Hair follicular keratinocyte (primary cell): ENCODE measurements around the gene NEMP1. TPM values are rescaled to one million over a fixed set of nuclear protein-coding genes. Genes with fewer than 3 reads are reported as not detected.

Source experiments
- total RNA-seq: library from RNA; depleted of rRNA; stranded (reverse); fragments of >200 nt; gene quantifications from 2 replicates; pipeline ENCODE4 v1.2.3, GENCODE V29; 2015

Gene NEMP1, protein sequence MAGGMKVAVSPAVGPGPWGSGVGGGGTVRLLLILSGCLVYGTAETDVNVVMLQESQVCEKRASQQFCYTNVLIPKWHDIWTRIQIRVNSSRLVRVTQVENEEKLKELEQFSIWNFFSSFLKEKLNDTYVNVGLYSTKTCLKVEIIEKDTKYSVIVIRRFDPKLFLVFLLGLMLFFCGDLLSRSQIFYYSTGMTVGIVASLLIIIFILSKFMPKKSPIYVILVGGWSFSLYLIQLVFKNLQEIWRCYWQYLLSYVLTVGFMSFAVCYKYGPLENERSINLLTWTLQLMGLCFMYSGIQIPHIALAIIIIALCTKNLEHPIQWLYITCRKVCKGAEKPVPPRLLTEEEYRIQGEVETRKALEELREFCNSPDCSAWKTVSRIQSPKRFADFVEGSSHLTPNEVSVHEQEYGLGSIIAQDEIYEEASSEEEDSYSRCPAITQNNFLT
- total RNA-seq: 6.0 and 10.9 TPM in 2 replicates

DNA sequence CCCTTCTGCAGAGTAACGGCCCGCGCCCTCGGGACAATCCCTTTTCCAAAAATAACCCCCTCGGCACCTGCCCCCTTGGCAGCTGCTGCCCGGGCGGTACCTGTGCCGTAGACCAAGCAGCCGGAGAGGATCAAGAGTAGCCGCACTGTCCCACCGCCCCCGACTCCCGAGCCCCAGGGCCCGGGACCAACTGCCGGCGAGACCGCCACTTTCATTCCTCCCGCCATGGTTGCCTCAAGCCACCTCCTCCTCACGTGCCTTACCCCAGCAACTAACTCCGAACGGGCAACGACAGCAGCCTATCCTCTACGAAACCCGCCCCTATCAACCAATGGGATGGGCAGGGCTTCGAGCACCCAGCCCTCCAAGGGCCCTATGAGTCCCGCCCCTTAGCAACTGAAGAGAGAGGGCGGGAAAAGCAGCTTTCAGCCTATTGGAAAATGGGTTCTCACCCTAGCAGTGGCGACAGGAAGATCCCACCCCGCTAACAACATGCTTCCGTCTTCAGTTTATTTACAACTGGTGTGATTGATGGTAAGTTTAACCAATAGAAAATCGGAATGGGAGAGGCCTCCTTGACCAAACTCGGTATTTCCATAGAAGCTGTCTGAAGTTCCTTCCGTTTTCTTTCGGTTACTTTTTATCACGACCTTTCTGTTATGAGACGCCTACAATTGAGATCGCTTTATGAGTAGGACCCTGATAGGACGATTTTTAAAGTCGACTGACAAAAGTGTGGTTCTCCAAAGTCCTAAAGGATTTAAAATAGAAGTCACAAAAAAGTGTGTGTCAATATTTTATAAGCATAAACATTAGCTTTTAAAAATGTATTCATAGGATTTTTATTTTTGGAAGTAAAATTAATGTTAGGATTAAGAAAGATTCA is at the start of gene NEMP1:
TSS of gene NEMP1 (minus strand) at position 273 of the 886 bp plus-strand sequence. CDS start at position 227, 46 bp downstream.

DNA sequence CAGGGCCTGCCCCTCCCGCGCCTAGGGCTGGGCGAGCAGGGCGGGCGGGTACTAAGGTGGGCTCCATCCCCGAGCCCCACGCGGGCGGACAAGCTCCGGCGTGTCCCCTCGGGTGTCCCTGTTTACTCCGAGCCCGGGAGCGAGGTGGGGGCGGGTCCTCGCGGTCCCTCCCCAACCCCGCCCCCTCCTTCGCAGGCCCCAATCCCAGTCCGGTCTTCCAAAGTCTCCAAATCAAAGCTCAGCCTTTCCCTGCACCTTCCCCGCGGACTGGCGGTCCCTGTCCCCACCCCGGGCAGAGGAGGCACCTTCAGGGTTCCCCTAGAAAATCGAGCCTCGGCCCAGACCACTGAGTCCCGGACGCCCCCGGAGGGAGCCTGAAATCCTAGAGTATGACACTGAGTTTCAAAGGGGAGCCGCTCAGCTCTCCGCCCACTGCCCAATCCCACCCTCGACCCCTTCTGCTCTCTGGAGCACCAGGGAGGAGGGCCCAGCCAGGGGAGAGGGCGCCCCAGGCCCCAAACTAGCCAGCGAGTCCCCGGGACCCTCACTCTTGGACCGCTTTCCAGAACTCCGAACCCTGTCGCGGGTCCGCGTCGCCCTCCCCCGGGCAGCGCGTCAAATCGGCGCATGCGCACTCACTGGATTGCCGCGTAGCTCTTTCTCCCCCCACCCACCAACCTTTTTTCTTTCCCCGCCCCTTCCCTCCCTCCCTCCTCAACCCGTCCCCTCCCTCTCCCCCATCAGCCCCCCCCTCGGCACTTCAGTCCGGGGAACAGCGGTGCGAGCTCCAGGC is 49.3 kb upstream of the NEMP1 start, which contains the start of gene LRP1:
TSS of gene LRP1 (plus strand) at position 758 of the 793 bp plus-strand sequence. CDS start 482 bp downstream, outside the sequence.

DNA sequence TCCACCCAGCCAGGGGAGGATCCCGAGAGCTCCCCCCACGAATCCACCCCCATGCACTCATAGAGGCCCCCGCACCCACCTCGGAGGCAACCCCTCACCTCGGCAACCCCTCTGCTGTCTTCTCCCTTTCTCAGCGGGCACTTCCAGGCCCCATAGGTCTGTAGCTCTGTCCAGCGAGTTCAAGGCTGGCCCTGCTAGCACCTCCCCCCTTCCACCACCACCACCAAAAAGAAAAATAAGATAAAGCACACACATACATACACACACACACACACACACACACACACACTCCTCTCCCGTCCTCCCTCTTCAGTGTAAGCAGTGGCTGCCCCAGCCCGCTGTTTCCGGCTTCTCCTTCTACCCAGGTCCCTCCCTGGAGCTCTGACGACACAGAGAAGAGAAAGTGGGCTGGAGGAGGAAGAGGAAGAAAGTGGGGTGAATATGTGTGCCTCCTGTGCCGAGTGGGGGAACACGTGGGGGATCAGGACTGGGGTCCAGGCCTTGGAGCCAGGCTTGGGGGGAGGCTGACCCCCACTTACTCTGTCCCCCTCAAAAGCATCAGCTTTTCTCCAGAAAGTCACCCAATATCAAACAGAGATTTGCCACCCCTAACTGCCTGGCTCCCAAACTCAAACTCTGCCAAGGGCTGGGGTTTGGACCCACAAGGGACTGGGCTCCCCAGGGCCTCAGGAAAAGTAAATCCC is 32.6 kb upstream of the NEMP1 start, which contains the start of gene STAT6:
TSS of gene STAT6 (minus strand) at position 332 of the 704 bp plus-strand sequence. CDS start 3,084 bp downstream, outside the sequence.

DNA sequence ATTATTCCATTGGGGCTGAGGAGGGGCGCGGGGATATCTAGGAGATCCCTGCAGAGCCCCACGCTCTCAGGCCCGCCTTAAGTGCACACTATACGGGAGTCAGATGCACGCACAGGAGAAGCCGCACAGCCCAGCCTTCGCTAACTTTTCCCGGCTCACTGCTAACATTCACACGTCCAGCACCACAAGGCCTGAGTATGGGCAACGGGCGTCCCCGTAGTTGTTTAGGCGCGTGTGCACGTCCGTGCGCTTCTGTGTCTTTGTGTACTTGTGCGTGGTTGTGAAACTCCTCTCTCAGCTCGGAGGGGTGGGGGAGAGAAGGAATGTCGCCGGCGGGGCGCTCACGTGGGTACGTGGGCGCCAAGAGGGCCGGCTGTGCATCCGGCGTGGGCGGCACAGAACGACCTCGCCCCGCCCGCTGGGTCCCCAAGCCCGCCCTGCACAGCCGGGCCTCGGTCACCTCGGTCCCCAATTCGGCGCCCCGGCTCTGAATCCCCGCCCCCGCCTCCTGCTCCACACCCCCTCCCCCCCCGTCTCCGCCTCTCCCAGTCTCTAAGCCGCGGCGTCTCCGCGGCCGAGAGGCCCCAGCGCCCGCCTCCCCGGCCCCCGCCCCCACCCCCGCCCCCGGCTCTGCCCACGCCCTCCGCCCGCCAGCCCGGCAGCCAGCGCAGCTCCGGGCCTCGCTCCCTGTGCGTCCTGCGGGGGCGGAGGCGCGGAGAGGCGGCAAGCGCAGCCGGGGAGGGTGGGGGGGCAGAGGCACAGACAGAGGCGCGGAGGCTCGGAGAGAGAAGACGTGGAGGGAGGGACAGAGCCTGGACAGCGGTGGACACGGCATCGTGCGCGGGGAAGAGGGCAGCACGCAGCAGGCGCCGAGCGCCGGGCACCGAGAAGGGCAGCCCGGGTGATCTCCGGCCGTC is 10.0 kb upstream of the NEMP1 start, which contains the start of gene NAB2:
TSS of gene NAB2 (plus strand) at position 761 of the 917 bp plus-strand sequence. CDS start 158 bp downstream, outside the sequence.

DNA sequence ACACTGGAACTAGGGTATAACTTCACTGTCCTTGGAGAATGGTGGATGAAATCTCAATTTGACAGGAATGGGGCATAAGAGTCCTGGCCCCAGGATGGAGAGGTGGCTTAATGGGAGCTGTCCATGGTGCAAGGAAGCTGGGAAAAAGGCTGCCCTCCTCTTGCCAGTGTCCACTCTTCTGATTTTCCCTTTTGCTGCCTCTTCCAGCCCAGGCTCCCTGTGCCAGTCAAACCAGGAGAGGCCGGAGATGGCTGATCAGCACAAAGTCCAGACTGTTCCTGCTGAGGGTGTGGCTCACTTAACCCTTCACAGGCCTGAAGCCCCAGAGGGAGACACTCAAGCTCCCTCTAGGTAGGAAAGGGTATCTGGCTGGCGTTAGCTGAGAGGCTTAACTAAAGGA is 28.7 kb downstream of the NEMP1 start, which contains the start of gene MYO1A:
TSS of gene MYO1A (minus strand) at position 240 of the 400 bp plus-strand sequence. CDS start 1,806 bp downstream, outside the sequence.

DNA sequence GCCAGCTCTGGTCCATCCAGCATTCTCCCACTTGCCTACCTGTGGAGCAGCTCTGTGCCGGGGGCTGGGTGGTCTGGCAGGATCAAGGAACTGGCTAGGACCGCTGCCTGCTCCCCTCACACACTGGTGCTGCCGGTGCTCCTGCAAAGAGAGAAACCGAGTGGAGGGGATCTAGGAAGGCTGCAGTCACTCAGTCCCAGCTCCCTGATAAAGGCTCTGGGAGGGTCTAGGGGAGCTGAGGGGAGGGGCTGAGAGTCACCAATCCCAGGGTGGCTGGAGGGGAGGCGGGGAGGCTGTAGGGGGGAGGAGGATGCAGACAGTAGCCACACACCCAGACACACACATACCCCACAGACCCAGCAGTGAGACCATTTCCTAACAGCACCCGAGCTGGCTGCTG is 62.2 kb downstream of the NEMP1 start, which contains the start of gene TAC3:
TSS of gene TAC3 (minus strand) at position 182 of the 400 bp plus-strand sequence. CDS start 732 bp downstream, outside the sequence.

DNA sequence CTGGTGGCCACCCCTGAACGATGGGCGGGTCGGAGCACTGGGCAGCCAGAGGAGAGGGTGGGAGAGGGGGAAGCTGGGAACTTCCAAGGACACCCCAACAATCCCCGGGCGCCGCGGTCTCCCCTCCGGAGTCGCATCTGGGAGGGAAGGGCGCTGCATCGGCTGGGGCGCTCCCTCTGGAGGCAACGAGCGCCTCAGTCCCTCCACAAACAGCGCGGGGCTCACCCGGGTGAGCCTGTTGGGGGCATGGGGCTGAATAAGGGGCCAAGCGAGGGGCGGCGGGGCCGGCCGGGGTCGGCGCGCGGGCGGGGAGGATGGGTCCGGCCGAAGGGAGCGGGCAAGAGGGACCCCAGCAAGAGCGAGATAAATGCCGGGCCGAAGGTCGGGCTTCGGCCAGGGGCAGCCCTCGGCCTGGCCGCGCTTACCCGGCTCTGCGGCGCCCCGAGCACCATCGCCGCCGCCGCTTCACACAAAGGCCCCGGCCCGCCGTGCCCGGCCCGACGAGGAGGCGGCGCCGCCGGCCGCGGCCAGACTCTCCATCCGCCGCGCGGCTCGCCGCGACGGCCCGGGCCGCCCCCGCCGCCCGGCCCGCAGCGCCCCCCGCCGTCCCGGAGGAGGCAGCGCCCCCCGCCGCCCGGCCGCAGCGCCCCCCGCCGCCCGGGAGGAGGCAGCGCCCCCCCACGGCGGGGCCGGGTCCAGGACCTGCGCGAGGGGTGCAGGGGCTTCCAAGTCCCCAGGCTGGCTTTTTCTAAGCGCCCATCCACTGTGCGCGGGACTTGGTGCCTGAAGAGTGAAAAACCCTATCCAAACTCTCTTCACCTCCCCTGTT is 72.4 kb downstream of the NEMP1 start, which contains the start of gene ZBTB39:
TSS of gene ZBTB39 (minus strand) at position 567 of the 829 bp plus-strand sequence. CDS start 1,629 bp downstream, outside the sequence.

Other genes starting within 250 kb of the NEMP1 start
- gene SDR9C7, start 144.4 kb downstream of the NEMP1 start, total RNA-seq: 0.31 and 0.57 TPM in 2 replicates
- 0.16 TPM in 1 of 2 replicates, not detected in the other for gene RDH16, start 121.2 kb downstream of the NEMP1 start, total RNA-seq
- 2.5 and 3.2 TPM in 2 replicates for gene ZBTB39, start 72.2 kb downstream of the NEMP1 start, total RNA-seq
- gene TAC3, start 62.3 kb downstream of the NEMP1 start, total RNA-seq: not detected in 2 replicates
- not detected in 2 replicates for gene MYO1A, start 28.7 kb downstream of the NEMP1 start, total RNA-seq
- gene NAB2, start 10.3 kb upstream of the NEMP1 start, total RNA-seq: 31.2 and 41.2 TPM in 2 replicates
- gene STAT6, start 32.6 kb upstream of the NEMP1 start, total RNA-seq: 66.8 and 74.7 TPM in 2 replicates
- 6.2 and 17.9 TPM in 2 replicates for gene LRP1, start 49.7 kb upstream of the NEMP1 start, total RNA-seq
- not detected in 2 replicates for gene LRP1-AS, start 68.8 kb upstream of the NEMP1 start, total RNA-seq
- gene NXPH4, start 138.0 kb upstream of the NEMP1 start, total RNA-seq: 2.1 and 24.9 TPM in 2 replicates
- gene SHMT2, start 150.9 kb upstream of the NEMP1 start, total RNA-seq: 222 and 338 TPM in 2 replicates
- gene STAC3, start 172.4 kb upstream of the NEMP1 start, total RNA-seq: 0.11 TPM in 1 of 2 replicates, not detected in the other